ENCODE results near the gene LRFN2.
A peak's percentile ranks its signal among the peaks of the same experiment; 100 is the strongest.

The LRFN2 gene

GRCh38 chr6:40509716-40510260 lies 77.4 kb downstream of the LRFN2 start:
- DNase-seq, result no peak

- DNase-seq, result no peak
Observed at GRCh38 chr6:40509086-40509485, 78.1 kb downstream of the LRFN2 start.

GRCh38 chr6:40506954-40507353 lies 80.2 kb downstream of the LRFN2 start:
- no peak for DNase-seq

- DNase-seq, result no peak
Observed at GRCh38 chr6:40505191-40505810, 81.9 kb downstream of the LRFN2 start.

- DNase-seq, result no peak
Observed at GRCh38 chr6:40504274-40504673, 82.9 kb downstream of the LRFN2 start.

- DNase-seq, result no peak
Observed at GRCh38 chr6:40500227-40500626, 86.9 kb downstream of the LRFN2 start.

GRCh38 chr6:40499215-40499614 lies 87.9 kb downstream of the LRFN2 start:
- no peak for DNase-seq

- DNase-seq, result no peak
Observed at GRCh38 chr6:40498148-40498547, 89.0 kb downstream of the LRFN2 start.

- no peak for DNase-seq
Observed at GRCh38 chr6:40492187-40492586, 95.0 kb downstream of the LRFN2 start.

- DNase-seq, result no peak
Observed at GRCh38 chr6:40490508-40490907, 96.7 kb downstream of the LRFN2 start.

GRCh38 chr6:40489798-40490197 lies 97.4 kb downstream of the LRFN2 start:
- no peak for DNase-seq

GRCh38 chr6:40486576-40486975 lies 100.6 kb downstream of the LRFN2 start:
- DNase-seq, result no peak

GRCh38 chr6:40485795-40486194 lies 101.4 kb downstream of the LRFN2 start:
- DNase-seq, result no peak

GRCh38 chr6:40485300-40485699 lies 101.9 kb downstream of the LRFN2 start:
- DNase-seq, result no peak

- DNase-seq, result no peak
Observed at GRCh38 chr6:40484066-40484465, 103.1 kb downstream of the LRFN2 start.

- DNase-seq, result no peak
Observed at GRCh38 chr6:40482532-40482931, 104.6 kb downstream of the LRFN2 start.

- no peak for DNase-seq
Observed at GRCh38 chr6:40480678-40481077, 106.5 kb downstream of the LRFN2 start.

- no peak for DNase-seq
Observed at GRCh38 chr6:40479706-40480105, 107.5 kb downstream of the LRFN2 start.

GRCh38 chr6:40477246-40478126 lies 109.7 kb downstream of the LRFN2 start:
- DNase-seq, result peak; percentile 6

- DNase-seq, result no peak
Observed at GRCh38 chr6:40476673-40477072, 110.5 kb downstream of the LRFN2 start.

- no peak for DNase-seq
Observed at GRCh38 chr6:40474937-40475336, 112.2 kb downstream of the LRFN2 start.

- DNase-seq, result no peak
Observed at GRCh38 chr6:40473026-40473425, 114.1 kb downstream of the LRFN2 start.

GRCh38 chr6:40472353-40472752 lies 114.8 kb downstream of the LRFN2 start:
- DNase-seq, result no peak

GRCh38 chr6:40471243-40471642 lies 115.9 kb downstream of the LRFN2 start:
- no peak for DNase-seq

Data from activated effector memory CD4-positive, alpha-beta T cell treated with Interleukin-2 at 50 U/mL for 16 hours (primary cell).